Tibial nerve (tissue), 4 donors: ENCODE results near the gene BRD7. TPM values are rescaled to one million over a fixed set of nuclear protein-coding genes. Genes with fewer than 3 reads are reported as not detected.
"Not testable (repeated sequence)": the region's sequence is repeated elsewhere in the genome, so short reads cannot be mapped to it uniquely, and the experiment has no call there.

ENCODE experiments used
- DNase-seq, 2 donors: peaks; one replicate each; pipeline ENCODE4 v3.0.0-alpha.2; 2019; ENCODE audit warnings: low spot score in 2 of 2
- H3K27ac ChIP-seq, 4 donors: fragments of 200-600 bp; sonication (generic) in 3 of 4; one replicate each; pipeline ENCODE4 v1.5.1; 2017 to 2019; ENCODE audit warnings: mild to moderate bottlenecking in 1 of 4
- H3K27me3 ChIP-seq, 2 donors: fragments of 200-600 bp; sonication (generic) in 1 of 2; one replicate each; pipeline versions ENCODE4 v1.5.1 to v1.6.0; 2017 to 2019
- H3K36me3 ChIP-seq, 3 donors: fragments of 200-600 bp; sonication (generic); one replicate each; pipeline ENCODE4 v1.5.1; 2018 to 2019
- H3K4me1 ChIP-seq, 4 donors: fragments of 200-600 bp; sonication (generic) in 3 of 4; one replicate each; pipeline ENCODE4 v1.5.1; 2017 to 2019
- H3K4me3 ChIP-seq, 4 donors: fragments of 200-600 bp; sonication (generic) in 3 of 4; one replicate each; pipeline ENCODE4 v1.5.1; 2017 to 2019; ENCODE audit warnings: mild to moderate bottlenecking in 1 of 4, moderate library complexity in 1 of 4
- H3K9me3 ChIP-seq, 4 donors: fragments of 200-600 bp; sonication (generic) in 3 of 4; one replicate each; pipeline ENCODE4 v1.5.1; 2017 to 2019
- CTCF ChIP-seq, 5 experiments: fragments of 200-600 bp in 3 of 5; fragments of 450-650 bp in 2 of 5; sonication (generic) in 3 of 5; IDR thresholded peaks; one replicate each; pipeline ENCODE4 v1.5.1; 2016 to 2019; ENCODE audit warnings: antibody characterized with exemption in 5 of 5, mild to moderate bottlenecking in 3 of 5, moderate library complexity in 2 of 5
- EP300 ChIP-seq, 2 donors: sonication (generic); formaldehyde crosslinking; IDR thresholded peaks; one replicate each; pipeline ENCODE4 v1.6.1; 2017; ENCODE audit warnings: antibody characterized with exemption in 2 of 2, mild to moderate bottlenecking in 1 of 2
- POLR2A ChIP-seq, 2 donors: fragments of 450-650 bp; IDR thresholded peaks; one replicate each; pipeline ENCODE4 v1.6.1; 2017; ENCODE audit warnings: antibody characterized with exemption in 2 of 2, mild to moderate bottlenecking in 2 of 2, moderate library complexity in 2 of 2
- WGBS, 2 donors: methylation state at CpG; one replicate each; pipeline ENCODE4 v1.1.5; 2018; 5-methylcytosine and 5-hydroxymethylcytosine counted together
- total RNA-seq, 4 donors: library from RNA; depleted of rRNA; stranded (reverse); fragments of >200 nt; gene quantifications; one replicate each; pipeline ENCODE4 v1.1.0, GENCODE V29; 2016

The BRD7 gene
- total RNA-seq, 4 donors from 2014 or later, result 35.4 to 55.7 (median 41.6) TPM

GRCh38 chr16:50354082-50354481 is 14.7 kb downstream of the BRD7 start:
- H3K27me3 ChIP-seq, result no peaks in the 10 kb centered on the region
- no peak overlapping the region for H3K4me3 ChIP-seq
- 40 to 49% methylated on average over 1 of the region's 1 CpG for whole genome bisulfite sequencing, 2 donors
- no peaks in the 10 kb centered on the region for H3K9me3 ChIP-seq
- TF ChIP-seq EP300 (IDR thresholded peaks at IDR 0.05) (no peak), CTCF (IDR thresholded peaks at IDR 0.05) (no peak), POLR2A (IDR thresholded peaks at IDR 0.05) (no peak)
- peak overlapping the region in 1 of 4 donors; percentile 21 for H3K27ac ChIP-seq
- no peak for DNase-seq
- peaks cover 0 to 11% (median 0%) of the 10 kb centered on the region in 4 donors for H3K4me1 ChIP-seq
- peaks cover 0 to 75% (median 6%) of the 10 kb centered on the region in 3 donors for H3K36me3 ChIP-seq

GRCh38 chr16:50351952-50352351 is 16.8 kb downstream of the BRD7 start:
- TF ChIP-seq CTCF (IDR thresholded peaks at IDR 0.05), result no peak
- TF ChIP-seq EP300 (IDR thresholded peaks at IDR 0.05), result no peak
- TF ChIP-seq POLR2A (IDR thresholded peaks at IDR 0.05), result no peak
- no peak overlapping the region for H3K4me3 ChIP-seq
- peaks cover 0 to 11% (median 0%) of the 10 kb centered on the region in 4 donors for H3K4me1 ChIP-seq
- DNase-seq, result no peak
- 88 to 89% methylated on average over 2 of the region's 2 CpGs for WGBS, 2 donors
- H3K36me3 ChIP-seq, result peaks cover 0 to 68% (median 6%) of the 10 kb centered on the region in 3 donors
- H3K27ac ChIP-seq, result no peak overlapping the region
- H3K27me3 ChIP-seq, result no peaks in the 10 kb centered on the region
- H3K9me3 ChIP-seq, result no peaks in the 10 kb centered on the region

GRCh38 chr16:50351116-50351515 is 17.7 kb downstream of the BRD7 start:
- 90 to 95% methylated on average over 5 of the region's 5 CpGs for WGBS, 2 donors
- peaks cover 0 to 70% (median 6%) of the 10 kb centered on the region in 3 donors for H3K36me3 ChIP-seq

GRCh38 chr16:50345210-50345609 is 23.6 kb downstream of the BRD7 start:
- H3K27ac ChIP-seq, H3K4me3 ChIP-seq, DNase-seq, H3K9me3 ChIP-seq, H3K27me3 ChIP-seq: not testable (repeated sequence)
- peaks cover 0 to 19% (median 2%) of the 10 kb centered on the region in 4 donors for H3K4me1 ChIP-seq
- WGBS, 2 donors, result 93 to 97% methylated on average over 2 of the region's 2 CpGs
- H3K36me3 ChIP-seq, result peaks cover 0 to 54% (median 6%) of the 10 kb centered on the region in 3 donors

More at GRCh38 chr16:50351116-50351515, 17.7 kb downstream of the BRD7 start:
- Histone ChIP-seq H3K9me3 (no peaks in the 10 kb centered on the region), H3K27ac (no peak overlapping the region), H3K4me3 (no peak overlapping the region), H3K27me3 (no peaks in the 10 kb centered on the region), H3K4me1 (peaks cover 0 to 11% (median 0%) of the 10 kb centered on the region in 4 donors)
- TF ChIP-seq POLR2A (IDR thresholded peaks at IDR 0.05) (no peak), EP300 (IDR thresholded peaks at IDR 0.05) (no peak), CTCF (IDR thresholded peaks at IDR 0.05) (no peak)
- no peak for DNase-seq

- H3K9me3 ChIP-seq, H3K27me3 ChIP-seq, DNase-seq, H3K4me3 ChIP-seq, H3K27ac ChIP-seq: not testable (repeated sequence)
- 75 to 76% methylated on average over 6 to 8 of the region's 8 CpGs for WGBS, 2 donors
- Histone ChIP-seq H3K4me1 (peaks cover 0 to 28% (median 2%) of the 10 kb centered on the region in 4 donors), H3K36me3 (peaks cover 0 to 51% (median 0%) of the 10 kb centered on the region in 3 donors)
Measured at GRCh38 chr16:50343566-50343965, 25.2 kb downstream of the BRD7 start.

GRCh38 chr16:50340578-50340977 is 28.2 kb downstream of the BRD7 start:
- Histone ChIP-seq H3K9me3 (no peaks in the 10 kb centered on the region), H3K27me3 (no peaks in the 10 kb centered on the region), H3K27ac (peak overlapping the region in 1 of 4 donors; percentile 59), H3K36me3 (peaks cover 0 to 39% (median 0%) of the 10 kb centered on the region in 3 donors), H3K4me3 (no peak overlapping the region), H3K4me1 (peaks cover 0 to 41% (median 2%) of the 10 kb centered on the region in 4 donors)
- DNase-seq, result no peak
- TF ChIP-seq CTCF (IDR thresholded peaks at IDR 0.05), result no peak
- no peak for TF ChIP-seq EP300 (IDR thresholded peaks at IDR 0.05)
- no peak for TF ChIP-seq POLR2A (IDR thresholded peaks at IDR 0.05)
- WGBS, 2 donors, result 25 to 31% methylated on average over 2 of the region's 2 CpGs
